Smooth muscle cell (in vitro differentiated cells): ENCODE measurements around the gene ZBTB7C. TPM values are rescaled to one million over a fixed set of nuclear protein-coding genes. Genes with fewer than 3 reads are reported as not detected.

Experiments used
- DNase-seq: peaks from one replicate; lab custom pipeline; 2025; ENCODE audit not compliant: unreplicated experiment; lab: John Stamatoyannopoulos, UW
- H2AFZ ChIP-seq: fragments of 200-600 bp; sonication (generic); 2 replicates; pipeline ENCODE4 v1.6.0; 2016; ENCODE audit warnings: antibody characterized with exemption, low read depth, mild to moderate bottlenecking
- H3F3A ChIP-seq: fragments of 200-600 bp; sonication (generic); 2 replicates; pipeline ENCODE4 v1.6.0; 2017; ENCODE audit warnings: antibody characterized with exemption, low read depth
- H3K27ac ChIP-seq: fragments of 200-600 bp; sonication (generic); 2 replicates; pipeline ENCODE4 v1.5.1; 2016; ENCODE audit warnings: low read depth, mild to moderate bottlenecking
- H3K27me3 ChIP-seq: fragments of 200-600 bp; sonication (generic); 2 replicates; pipeline ENCODE4 v1.6.1; 2016; ENCODE audit warnings: low read depth, mild to moderate bottlenecking
- H3K36me3 ChIP-seq: fragments of 200-600 bp; sonication (generic); 2 replicates; pipeline ENCODE4 v1.5.1; 2016; ENCODE audit warnings: low read depth
- H3K4me1 ChIP-seq: fragments of 200-600 bp; sonication (generic); 2 replicates; pipeline ENCODE4 v1.5.1; 2016; ENCODE audit warnings: low read depth
- H3K4me2 ChIP-seq: fragments of 200-600 bp; sonication (generic); 2 replicates; pipeline ENCODE4 v1.6.0; 2016; ENCODE audit warnings: mild to moderate bottlenecking
- H3K4me3 ChIP-seq: fragments of 200-600 bp; sonication (generic); 2 replicates; pipeline ENCODE4 v1.5.1; 2016; ENCODE audit warnings: mild to moderate bottlenecking
- H3K79me2 ChIP-seq: fragments of 200-600 bp; sonication (generic); 2 replicates; pipeline ENCODE4 v1.6.0; 2016; ENCODE audit warnings: low read depth, mild to moderate bottlenecking
- H3K9ac ChIP-seq: fragments of 200-600 bp; sonication (generic); 2 replicates; pipeline ENCODE4 v1.6.0; 2016; ENCODE audit warnings: low read depth
- H3K9me3 ChIP-seq: fragments of 200-600 bp; sonication (generic); replicated peaks from 2 replicates; pipeline ENCODE4 v1.5.1; 2016; ENCODE audit warnings: low read depth
- H4K20me1 ChIP-seq: fragments of 200-600 bp; sonication (generic); 2 replicates; pipeline ENCODE4 v1.6.0; 2016; ENCODE audit warnings: low read depth
- WGBS: methylation state at CpG from one replicate; pipeline ENCODE4 v1.1.7; 2016; ENCODE audit warnings: low lambda C conversion rate; 5-methylcytosine and 5-hydroxymethylcytosine counted together
- polyA plus RNA-seq: library from polyadenylated mRNA; unstranded; fragments of >200 nt; fragmentation: Nextera tagmentation; extraction: Ambion mirVana; gene quantifications from 2 replicates; pipeline ENCODE4 v1.2.1, GENCODE V29; 2016
- total RNA-seq: library from RNA; depleted of rRNA; stranded (reverse); fragments of >200 nt; gene quantifications from 2 replicates; pipeline ENCODE4 v1.2.3, GENCODE V29; 2014
- TF ChIP-seq, protein P1 (sequence below): fragments of 200-600 bp; sonication (generic); IDR thresholded peaks from 2 replicates; pipeline ENCODE4 v1.5.1; 2017; ENCODE audit warnings: borderline replicate concordance, mild to moderate bottlenecking, antibody characterized with exemption; ENCODE audit not compliant: insufficient read depth, poor library complexity, severe bottlenecking

Gene ZBTB7C
- total and polyA plus RNA-seq, 2 experiments from 2014 or later, result 0.48 to 0.63 TPM

GRCh38 chr18:48419277-48420022, 10.3 kb upstream of the ZBTB7C start:
- H3K79me2 ChIP-seq, result no peaks in the 10 kb centered on the region
- no peaks in the 10 kb centered on the region for H3F3A ChIP-seq
- H2AFZ ChIP-seq, result no peak overlapping the region
- TF ChIP-seq, protein P1, sequence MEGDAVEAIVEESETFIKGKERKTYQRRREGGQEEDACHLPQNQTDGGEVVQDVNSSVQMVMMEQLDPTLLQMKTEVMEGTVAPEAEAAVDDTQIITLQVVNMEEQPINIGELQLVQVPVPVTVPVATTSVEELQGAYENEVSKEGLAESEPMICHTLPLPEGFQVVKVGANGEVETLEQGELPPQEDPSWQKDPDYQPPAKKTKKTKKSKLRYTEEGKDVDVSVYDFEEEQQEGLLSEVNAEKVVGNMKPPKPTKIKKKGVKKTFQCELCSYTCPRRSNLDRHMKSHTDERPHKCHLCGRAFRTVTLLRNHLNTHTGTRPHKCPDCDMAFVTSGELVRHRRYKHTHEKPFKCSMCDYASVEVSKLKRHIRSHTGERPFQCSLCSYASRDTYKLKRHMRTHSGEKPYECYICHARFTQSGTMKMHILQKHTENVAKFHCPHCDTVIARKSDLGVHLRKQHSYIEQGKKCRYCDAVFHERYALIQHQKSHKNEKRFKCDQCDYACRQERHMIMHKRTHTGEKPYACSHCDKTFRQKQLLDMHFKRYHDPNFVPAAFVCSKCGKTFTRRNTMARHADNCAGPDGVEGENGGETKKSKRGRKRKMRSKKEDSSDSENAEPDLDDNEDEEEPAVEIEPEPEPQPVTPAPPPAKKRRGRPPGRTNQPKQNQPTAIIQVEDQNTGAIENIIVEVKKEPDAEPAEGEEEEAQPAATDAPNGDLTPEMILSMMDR, result no peak
- no peak overlapping the region for H3K9ac ChIP-seq
- DNase-seq, result no peak
- H3K4me3 ChIP-seq, result no peak overlapping the region
- WGBS, result 81% methylated on average over 10 of the region's 10 CpGs
- peaks cover 57% of the 10 kb centered on the region for H3K27me3 ChIP-seq
- no peaks in the 10 kb centered on the region for H3K9me3 ChIP-seq
- no peaks in the 10 kb centered on the region for H3K36me3 ChIP-seq
- no peak overlapping the region for H3K4me2 ChIP-seq
- H3K27ac ChIP-seq, result no peak overlapping the region
- no peaks in the 10 kb centered on the region for H3K4me1 ChIP-seq
- no peaks in the 10 kb centered on the region for H4K20me1 ChIP-seq

DNA sequence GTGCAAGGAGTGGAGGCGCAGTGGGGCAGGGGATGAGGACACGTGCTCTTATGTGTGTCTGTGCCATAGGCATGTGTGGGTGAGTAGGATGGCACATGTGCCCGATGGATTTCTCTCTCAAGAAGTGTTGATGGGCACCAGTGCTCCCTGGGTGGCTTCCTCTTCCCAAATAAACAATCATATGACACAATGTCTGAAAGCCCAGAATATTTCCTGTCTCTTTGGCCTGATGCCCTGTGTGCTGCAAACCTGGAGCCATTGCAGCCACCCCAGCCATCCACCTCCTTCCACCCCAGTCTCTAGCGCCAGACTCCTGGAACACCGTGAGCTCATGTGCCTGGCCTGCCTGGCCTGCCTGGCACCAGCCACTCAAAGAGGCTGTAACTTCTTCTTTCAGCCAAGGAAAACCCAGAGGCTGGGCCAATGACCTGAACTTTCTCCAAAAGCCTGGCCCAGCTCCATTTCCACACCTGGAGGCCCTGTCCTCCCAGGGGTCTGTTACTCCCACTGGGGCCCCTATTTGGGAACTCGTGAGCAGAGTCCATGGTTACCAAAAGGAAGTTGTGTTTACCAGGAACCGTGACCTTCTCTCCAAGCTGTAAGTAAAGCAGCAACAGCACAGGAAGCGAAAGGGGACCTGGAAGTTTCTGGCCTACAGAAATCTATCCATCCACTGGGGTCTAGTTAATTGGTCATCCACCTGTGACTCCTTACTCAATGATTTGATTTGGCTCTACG, 9.5 kb upstream of the ZBTB7C start:
- peaks cover 50% of the 10 kb centered on the region for H3K27me3 ChIP-seq
- no peak overlapping the region for H3K9ac ChIP-seq
- TF ChIP-seq, protein P1, result no peak
- no peaks in the 10 kb centered on the region for H3K36me3 ChIP-seq
- H4K20me1 ChIP-seq, result no peaks in the 10 kb centered on the region
- no peaks in the 10 kb centered on the region for H3K79me2 ChIP-seq
- 72% methylated on average over 9 of the region's 9 CpGs for WGBS
- H3K4me2 ChIP-seq, result no peak overlapping the region
- H3K9me3 ChIP-seq, result no peaks in the 10 kb centered on the region
- no peak overlapping the region for H2AFZ ChIP-seq
- H3K27ac ChIP-seq, result no peak overlapping the region
- H3F3A ChIP-seq, result no peaks in the 10 kb centered on the region
- H3K4me1 ChIP-seq, result no peaks in the 10 kb centered on the region
- no peak for DNase-seq
- H3K4me3 ChIP-seq, result no peak overlapping the region

DNA sequence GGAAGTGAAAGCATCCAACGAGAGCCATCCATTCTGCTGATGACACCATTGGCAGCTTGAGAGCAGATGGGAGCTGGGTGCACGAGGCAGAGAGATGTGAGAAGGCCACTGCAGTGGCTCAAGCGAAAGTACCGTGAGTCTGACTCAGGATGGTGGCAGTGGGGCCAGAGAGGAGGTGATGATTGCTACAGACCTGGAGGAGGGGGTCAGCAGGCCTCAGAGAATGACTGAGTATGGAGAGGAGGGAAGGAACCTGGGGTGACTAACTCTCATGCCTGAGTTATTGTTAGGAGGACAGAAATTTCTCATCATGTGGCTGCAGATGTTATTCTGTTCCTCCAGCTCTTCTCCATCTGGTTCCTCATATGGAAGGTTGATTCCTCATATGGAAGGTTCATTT, 8.8 kb upstream of the ZBTB7C start:
- H3K27me3 ChIP-seq, result peaks cover 42% of the 10 kb centered on the region
- no peaks in the 10 kb centered on the region for H3F3A ChIP-seq
- no peaks in the 10 kb centered on the region for H3K9me3 ChIP-seq
- H3K27ac ChIP-seq, result no peak overlapping the region
- no peak for DNase-seq
- 79% methylated on average over 4 of the region's 4 CpGs for WGBS
- no peak overlapping the region for H2AFZ ChIP-seq
- no peaks in the 10 kb centered on the region for H3K36me3 ChIP-seq
- no peaks in the 10 kb centered on the region for H3K4me1 ChIP-seq
- H3K4me3 ChIP-seq, result no peak overlapping the region
- no peaks in the 10 kb centered on the region for H3K79me2 ChIP-seq
- TF ChIP-seq, protein P1, result no peak
- no peaks in the 10 kb centered on the region for H4K20me1 ChIP-seq
- no peak overlapping the region for H3K9ac ChIP-seq
- H3K4me2 ChIP-seq, result no peak overlapping the region
